AG09309 (cell line): ENCODE data around the gene CACTIN.

Source experiments
- DNase-seq: peaks from one replicate; pipeline ENCODE4 v3.0.0-alpha.2; 2010; ENCODE audit warnings: low read depth
- H3K4me3 ChIP-seq: 2 replicates; pipeline ENCODE4 v1.5.1; 2011; ENCODE audit warnings: mild to moderate bottlenecking, low read depth, low read length, moderate library complexity; ENCODE audit not compliant: control insufficient read depth
- TF ChIP-seq, protein P1 (sequence below): IDR thresholded peaks from 2 replicates; pipeline ENCODE4 v1.5.1; 2011; ENCODE audit warnings: mild to moderate bottlenecking, low read depth, low read length, inconsistent platforms; ENCODE audit not compliant: insufficient read depth, control insufficient read depth; ENCODE audit errors: missing control alignments

CACTIN gene

DNA sequence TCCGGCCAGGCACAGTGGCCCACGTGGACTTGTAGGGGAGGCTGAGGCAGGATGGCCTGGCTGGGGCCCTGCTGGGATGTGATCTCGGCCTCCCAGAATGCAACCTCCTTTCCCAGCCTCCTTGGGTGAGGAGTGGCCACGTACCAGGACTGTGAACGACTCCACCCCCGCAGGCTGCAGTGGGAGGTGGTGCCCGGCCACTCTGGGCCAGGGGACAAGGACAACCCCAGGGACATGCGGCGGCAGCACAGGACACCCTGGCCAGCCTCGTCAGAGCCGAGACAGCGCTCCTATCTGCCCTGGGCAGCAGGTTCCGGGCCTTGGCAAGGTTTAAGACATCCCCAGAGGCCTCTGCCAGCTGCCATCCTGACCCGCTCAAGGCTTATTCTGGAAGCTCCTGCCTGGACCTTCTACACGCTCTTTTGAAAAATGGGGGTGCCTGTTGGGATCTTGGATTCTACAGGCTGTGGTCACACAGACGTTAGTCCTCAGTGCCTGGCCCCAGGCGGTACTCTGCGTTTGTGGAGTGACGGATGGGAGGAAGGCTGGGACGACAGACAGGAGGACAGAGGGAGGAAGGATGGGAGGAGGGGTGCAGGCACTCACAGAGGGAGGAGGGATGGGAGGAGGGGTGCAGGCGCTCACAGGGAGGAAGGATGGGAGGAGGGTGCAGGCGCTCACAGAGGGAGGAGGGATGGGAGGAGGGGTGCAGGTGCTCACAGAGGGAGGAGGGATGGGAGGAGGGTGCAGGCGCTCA, 19.9 kb upstream of the CACTIN start:
- TF ChIP-seq, protein P1, sequence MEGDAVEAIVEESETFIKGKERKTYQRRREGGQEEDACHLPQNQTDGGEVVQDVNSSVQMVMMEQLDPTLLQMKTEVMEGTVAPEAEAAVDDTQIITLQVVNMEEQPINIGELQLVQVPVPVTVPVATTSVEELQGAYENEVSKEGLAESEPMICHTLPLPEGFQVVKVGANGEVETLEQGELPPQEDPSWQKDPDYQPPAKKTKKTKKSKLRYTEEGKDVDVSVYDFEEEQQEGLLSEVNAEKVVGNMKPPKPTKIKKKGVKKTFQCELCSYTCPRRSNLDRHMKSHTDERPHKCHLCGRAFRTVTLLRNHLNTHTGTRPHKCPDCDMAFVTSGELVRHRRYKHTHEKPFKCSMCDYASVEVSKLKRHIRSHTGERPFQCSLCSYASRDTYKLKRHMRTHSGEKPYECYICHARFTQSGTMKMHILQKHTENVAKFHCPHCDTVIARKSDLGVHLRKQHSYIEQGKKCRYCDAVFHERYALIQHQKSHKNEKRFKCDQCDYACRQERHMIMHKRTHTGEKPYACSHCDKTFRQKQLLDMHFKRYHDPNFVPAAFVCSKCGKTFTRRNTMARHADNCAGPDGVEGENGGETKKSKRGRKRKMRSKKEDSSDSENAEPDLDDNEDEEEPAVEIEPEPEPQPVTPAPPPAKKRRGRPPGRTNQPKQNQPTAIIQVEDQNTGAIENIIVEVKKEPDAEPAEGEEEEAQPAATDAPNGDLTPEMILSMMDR, result no peak
- H3K4me3 ChIP-seq, result no peak overlapping the region
- no peak for DNase-seq

DNA sequence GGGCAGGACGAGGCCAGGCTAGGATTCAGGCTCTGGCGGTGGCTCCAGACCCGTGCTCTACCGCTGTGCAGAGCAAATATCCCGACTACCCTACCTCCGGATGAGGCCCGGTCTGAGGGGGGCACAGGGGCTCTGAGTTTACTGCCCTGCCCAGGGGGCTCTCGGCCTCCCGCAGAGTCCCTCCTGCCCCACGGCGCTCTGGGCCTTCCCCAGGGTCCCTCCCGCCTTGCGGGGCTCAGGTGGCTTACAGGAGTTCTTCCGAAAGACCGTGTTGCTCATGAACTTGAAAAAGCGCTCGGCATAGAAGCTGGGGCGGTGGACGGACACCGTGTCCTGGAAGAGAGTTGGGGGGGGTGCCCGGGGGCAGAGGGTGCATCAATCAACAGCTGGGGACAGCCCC, 19.1 kb upstream of the CACTIN start:
- DNase-seq, result no peak
- H3K4me3 ChIP-seq, result no peak overlapping the region
- TF ChIP-seq, protein P1, result no peak

DNA sequence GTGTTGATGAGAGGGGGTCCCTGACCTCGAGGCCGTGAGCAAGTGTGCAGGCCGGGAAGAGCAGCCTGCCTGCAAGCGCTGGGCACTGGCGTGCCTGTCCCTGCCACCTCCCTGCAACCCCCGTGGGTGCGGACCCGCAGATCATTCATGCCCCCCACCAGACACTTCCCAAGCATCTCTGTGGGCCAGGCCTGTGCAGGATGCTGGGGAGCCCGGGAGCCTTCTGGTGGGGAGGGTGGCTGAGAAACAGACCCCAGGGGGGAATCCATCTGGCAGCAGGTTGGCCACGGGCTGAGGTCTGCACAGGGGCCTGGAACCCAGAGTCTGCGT, 18.4 kb upstream of the CACTIN start:
- no peak overlapping the region for H3K4me3 ChIP-seq
- TF ChIP-seq, protein P1, result no peak
- DNase-seq, result no peak

DNA sequence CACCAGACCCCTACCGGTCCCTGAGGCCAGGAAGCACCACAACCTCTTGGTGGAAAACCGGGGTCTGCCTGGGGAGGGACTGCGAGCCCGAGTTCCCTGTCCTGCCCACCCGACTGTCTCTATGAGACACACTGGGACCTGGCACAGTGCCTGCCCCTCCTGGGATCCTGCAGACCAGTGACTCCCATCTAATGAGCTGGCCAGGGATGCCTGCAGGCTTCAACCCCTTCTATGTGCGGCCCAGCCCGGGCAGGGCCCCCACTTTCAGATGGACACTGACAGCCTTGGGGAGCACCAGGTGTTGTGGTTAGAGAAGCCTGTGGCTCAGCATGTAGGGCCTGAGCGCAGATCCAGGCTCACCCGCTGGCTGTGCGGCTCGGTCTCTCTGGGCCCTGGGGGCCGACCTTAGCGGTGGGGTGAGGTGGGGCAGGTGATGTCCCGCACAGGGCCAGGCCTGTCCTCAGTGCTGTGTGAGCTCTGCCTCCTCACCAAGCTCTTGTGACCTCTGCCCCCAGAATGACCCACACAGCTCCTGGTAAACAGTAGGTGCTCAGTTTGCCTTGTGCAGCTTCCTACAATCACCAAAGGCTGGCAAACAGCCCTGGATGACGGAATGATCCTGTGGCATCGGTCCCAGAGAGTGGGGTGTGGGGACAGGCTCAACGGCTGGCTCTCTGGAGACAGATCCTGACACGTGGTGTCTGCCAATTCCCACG, 17.9 kb upstream of the CACTIN start:
- TF ChIP-seq, protein P1, result no peak
- H3K4me3 ChIP-seq, result no peak overlapping the region
- DNase-seq, result no peak

DNA sequence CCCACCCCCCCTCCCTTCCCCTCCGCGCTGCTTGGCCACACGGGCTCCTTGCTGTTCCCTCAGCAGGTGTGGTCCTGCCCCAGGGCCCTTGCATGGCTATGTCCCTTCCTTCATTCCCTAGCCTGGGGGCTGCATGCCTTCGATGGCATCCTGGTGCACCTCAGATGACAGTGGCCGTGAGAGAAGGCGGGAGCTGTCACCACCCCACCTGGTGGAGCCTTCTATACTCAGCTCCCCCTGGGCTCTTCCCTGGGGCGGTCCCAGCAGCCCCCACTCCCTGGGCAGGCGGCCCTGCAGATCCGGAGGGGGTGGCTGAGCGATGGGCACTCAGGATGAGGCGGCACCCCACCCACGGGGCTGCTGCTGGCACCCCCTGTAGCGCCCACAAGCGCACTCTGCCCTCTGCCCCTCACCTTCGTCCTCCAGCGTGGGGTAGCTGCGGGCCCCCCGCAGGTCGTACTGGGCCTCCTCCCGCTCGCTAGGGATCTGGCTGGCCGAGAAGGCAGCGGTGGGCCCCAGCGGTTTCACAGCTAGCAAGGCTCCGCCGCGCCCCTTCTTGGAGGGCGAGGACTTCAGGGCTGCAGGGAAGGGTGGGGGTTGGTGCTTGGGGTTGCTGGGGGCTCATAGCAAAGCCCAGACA, 17.2 kb upstream of the CACTIN start:
- TF ChIP-seq, protein P1, result no peak

DNA sequence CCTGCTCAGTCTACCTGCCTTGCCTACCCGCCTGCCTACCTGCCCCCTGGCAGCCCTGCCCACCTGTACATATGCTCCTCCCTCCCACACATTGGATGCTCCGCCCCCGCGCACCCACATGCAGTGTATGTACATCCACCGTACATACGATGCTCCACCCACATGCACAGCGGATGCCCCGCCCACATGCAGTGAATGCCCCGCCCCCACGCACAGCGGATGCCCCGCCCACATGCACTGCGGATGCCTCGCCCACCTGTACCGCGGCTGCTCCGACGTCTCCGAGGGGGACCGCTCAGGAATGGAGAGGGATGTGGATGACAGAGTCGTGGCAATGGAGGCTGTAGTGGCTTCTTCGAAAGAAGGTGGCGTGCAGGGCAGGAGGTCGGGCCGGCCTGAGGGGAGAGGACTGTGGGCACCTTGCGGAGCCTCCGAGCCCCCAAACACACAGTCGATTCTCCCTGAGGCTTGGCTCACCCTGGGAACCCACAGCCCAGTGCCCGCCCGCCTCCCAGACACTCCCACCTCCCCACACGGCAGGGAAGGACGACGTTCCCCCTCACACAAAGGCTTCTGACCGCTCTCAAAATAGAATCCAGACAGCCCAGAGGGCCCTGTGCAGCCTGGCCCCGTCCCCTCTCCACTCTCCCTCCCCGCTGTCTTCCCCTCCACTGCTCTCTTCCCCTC, 16.5 kb upstream of the CACTIN start:
- H3K4me3 ChIP-seq, result no peak overlapping the region
- TF ChIP-seq, protein P1, result no peak
- no peak for DNase-seq

More for the DNA sequence above, 17.2 kb upstream of the CACTIN start:
- DNase-seq, result no peak
- H3K4me3 ChIP-seq, result no peak overlapping the region
